GM06990 (cell line): Measurements from ENCODE around the gene WDR81.
"Not testable (repeated sequence)": the region's sequence is repeated elsewhere in the genome, so short reads cannot be mapped to it uniquely, and the experiment has no call there.

Source experiments
- DNase-seq: peaks from one replicate; pipeline ENCODE4 v3.0.0-alpha.2; 2011; ENCODE audit not compliant: insufficient read length; ENCODE audit errors: extremely low read depth
- H3K27me3 ChIP-seq: replicated peaks from 2 replicates; pipeline ENCODE4 v1.6.0; 2011; ENCODE audit warnings: low read length; ENCODE audit not compliant: control insufficient read depth, insufficient read depth
- H3K36me3 ChIP-seq: 2 replicates; pipeline ENCODE4 v1.5.1; 2011; ENCODE audit warnings: low read length; ENCODE audit not compliant: control insufficient read depth, insufficient read depth
- H3K4me3 ChIP-seq: replicated peaks from 2 replicates; pipeline ENCODE4 v1.5.1; 2011; ENCODE audit warnings: low read depth, mild to moderate bottlenecking, control low read depth, low read length
- TF ChIP-seq, protein P1 (sequence below): IDR thresholded peaks from 2 replicates; pipeline ENCODE4 v1.5.1; 2011; ENCODE audit warnings: low read length, control low read depth, mild to moderate bottlenecking, inconsistent platforms; ENCODE audit not compliant: insufficient read depth, poor library complexity, severe bottlenecking

Gene WDR81

DNA sequence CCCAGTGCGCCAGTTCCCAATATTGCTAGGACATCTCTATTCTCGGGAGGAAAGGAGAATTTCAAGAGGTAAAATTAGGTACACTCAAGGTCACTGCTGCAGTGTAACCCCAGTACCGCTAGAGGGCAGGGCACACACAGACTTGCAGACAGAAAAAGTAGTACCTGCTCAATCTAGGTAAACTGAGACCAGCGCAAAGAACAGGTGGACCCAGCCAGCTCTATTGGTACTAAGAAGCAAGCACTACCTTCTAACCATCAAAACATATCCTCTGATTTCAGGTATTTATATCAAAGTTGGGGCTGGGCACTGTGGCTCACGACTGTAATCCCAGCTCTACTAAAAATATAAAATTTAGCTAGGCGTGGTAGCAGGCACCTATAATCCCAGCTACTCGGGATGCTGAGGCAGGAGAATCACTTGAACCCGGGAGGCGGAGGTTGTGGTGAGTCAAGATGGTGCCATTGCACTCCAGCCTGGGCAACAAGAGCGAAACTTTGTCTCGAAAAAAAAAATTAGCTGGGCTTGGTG is 3.6 kb upstream of the WDR81 start:
- no peaks in the 10 kb centered on the region for H3K36me3 ChIP-seq
- H3K27me3 ChIP-seq, result no peaks in the 10 kb centered on the region
- TF ChIP-seq, protein P1, sequence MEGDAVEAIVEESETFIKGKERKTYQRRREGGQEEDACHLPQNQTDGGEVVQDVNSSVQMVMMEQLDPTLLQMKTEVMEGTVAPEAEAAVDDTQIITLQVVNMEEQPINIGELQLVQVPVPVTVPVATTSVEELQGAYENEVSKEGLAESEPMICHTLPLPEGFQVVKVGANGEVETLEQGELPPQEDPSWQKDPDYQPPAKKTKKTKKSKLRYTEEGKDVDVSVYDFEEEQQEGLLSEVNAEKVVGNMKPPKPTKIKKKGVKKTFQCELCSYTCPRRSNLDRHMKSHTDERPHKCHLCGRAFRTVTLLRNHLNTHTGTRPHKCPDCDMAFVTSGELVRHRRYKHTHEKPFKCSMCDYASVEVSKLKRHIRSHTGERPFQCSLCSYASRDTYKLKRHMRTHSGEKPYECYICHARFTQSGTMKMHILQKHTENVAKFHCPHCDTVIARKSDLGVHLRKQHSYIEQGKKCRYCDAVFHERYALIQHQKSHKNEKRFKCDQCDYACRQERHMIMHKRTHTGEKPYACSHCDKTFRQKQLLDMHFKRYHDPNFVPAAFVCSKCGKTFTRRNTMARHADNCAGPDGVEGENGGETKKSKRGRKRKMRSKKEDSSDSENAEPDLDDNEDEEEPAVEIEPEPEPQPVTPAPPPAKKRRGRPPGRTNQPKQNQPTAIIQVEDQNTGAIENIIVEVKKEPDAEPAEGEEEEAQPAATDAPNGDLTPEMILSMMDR, result peak; percentile 98
- no peak overlapping the region; the same call in 1 of the 2 replicates for H3K4me3 ChIP-seq
- no peak for DNase-seq

- peak; percentile 77 for DNase-seq
- H3K36me3 ChIP-seq, H3K27me3 ChIP-seq, H3K4me3 ChIP-seq: not testable (repeated sequence)
These were observed 2.5 kb upstream of the WDR81 start for GRCh38 chr17:1722022-1722421.

GRCh38 chr17:1724869-1725641 is 551 bp downstream of the WDR81 start:
- TF ChIP-seq, protein P1, result peak; percentile 5
- Histone ChIP-seq H3K36me3 (peaks cover 10% of the 10 kb centered on the region), H3K27me3 (no peaks in the 10 kb centered on the region), H3K4me3 (peak overlapping the region; percentile 80)
- DNase-seq, result peak; percentile 56

DNA sequence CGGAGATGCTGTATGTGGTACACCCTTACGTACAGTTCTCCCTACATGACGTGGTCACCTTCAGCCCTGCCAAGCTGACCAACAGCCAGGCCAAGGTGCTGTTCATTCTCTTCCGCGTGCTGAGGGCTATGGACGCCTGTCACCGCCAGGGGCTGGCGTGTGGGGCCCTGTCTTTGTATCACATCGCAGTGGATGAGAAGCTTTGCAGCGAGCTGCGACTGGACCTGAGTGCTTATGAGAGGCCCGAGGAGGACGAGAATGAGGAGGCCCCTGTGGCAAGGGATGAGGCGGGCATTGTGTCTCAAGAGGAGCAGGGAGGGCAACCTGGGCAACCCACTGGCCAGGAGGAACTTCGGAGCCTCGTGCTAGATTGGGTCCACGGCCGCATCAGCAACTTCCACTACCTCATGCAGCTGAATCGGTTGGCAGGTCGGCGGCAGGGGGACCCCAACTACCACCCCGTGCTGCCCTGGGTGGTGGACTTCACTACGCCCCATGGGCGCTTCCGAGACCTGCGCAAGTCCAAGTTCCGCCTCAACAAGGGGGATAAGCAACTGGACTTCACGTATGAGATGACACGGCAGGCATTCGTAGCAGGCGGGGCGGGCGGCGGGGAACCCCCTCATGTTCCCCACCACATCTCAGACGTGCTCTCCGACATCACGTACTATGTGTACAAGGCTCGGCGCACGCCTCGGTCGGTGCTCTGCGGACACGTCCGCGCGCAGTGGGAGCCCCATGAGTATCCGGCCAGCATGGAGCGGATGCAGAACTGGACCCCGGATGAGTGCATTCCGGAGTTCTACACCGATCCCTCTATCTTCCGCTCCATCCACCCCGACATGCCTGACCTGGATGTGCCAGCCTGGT is 1.4 kb downstream of the WDR81 start:
- Histone ChIP-seq H3K36me3 (peaks cover 10% of the 10 kb centered on the region), H3K4me3 (peak overlapping the region; percentile 80), H3K27me3 (no peaks in the 10 kb centered on the region)
- DNase-seq, result no peak
- TF ChIP-seq, protein P1, result no peak

- Histone ChIP-seq H3K27me3 (no peaks in the 10 kb centered on the region), H3K4me3 (no peak overlapping the region), H3K36me3 (peaks cover 11% of the 10 kb centered on the region)
- TF ChIP-seq, protein P1, result no peak
- no peak for DNase-seq
These were observed 2.2 kb downstream of the WDR81 start for GRCh38 chr17:1726626-1727257.

DNA sequence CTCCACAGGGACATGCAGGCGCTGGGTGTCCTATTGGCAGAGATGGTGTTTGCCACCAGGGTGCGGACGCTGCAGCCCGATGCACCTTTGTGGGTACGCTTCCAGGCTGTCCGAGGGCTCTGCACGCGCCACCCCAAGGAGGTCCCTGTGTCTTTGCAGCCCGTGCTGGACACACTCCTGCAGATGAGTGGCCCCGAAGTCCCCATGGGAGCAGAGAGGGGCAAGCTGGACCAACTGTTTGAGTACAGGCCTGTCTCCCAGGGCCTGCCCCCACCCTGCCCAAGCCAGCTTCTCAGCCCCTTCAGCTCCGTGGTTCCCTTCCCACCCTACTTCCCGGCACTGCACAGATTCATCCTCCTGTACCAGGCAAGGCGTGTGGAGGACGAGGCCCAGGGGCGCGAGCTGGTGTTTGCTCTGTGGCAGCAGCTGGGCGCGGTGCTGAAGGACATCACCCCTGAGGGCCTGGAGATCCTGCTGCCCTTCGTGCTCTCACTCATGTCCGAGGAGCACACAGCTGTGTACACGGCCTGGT is 2.8 kb downstream of the WDR81 start:
- DNase-seq, result no peak
- Histone ChIP-seq H3K36me3 (peaks cover 11% of the 10 kb centered on the region), H3K27me3 (no peaks in the 10 kb centered on the region), H3K4me3 (no peak overlapping the region)
- TF ChIP-seq, protein P1, result no peak
